ENCODE data around the gene SIX3.

The SIX3 gene

GRCh38 chr2:44941551-44942234 is at the start of gene SIX3:
Gene SIX3, plus strand, starts transcription at chr2:44941702. Its CDS starts 403 bp downstream, at chr2:44942105.
- DNase-seq = peak; percentile 22

- no peak for DNase-seq
Measured at GRCh38 chr2:44894058-44894457, 47.4 kb upstream of the SIX3 start.

- no peak for DNase-seq
Measured at GRCh38 chr2:44895061-44895460, 46.4 kb upstream of the SIX3 start.

- DNase-seq = no peak
Measured at GRCh38 chr2:44897406-44897805, 44.1 kb upstream of the SIX3 start.

GRCh38 chr2:44902217-44903137 is 39.0 kb upstream of the SIX3 start:
- no peak for DNase-seq

GRCh38 chr2:44904578-44904977 is 36.9 kb upstream of the SIX3 start:
- no peak for DNase-seq

- no peak for DNase-seq
Measured at GRCh38 chr2:44906972-44907371, 34.5 kb upstream of the SIX3 start.

GRCh38 chr2:44909831-44910230 is 31.7 kb upstream of the SIX3 start:
- DNase-seq = no peak

GRCh38 chr2:44912660-44913059 is 28.8 kb upstream of the SIX3 start:
- DNase-seq = no peak

- DNase-seq = no peak
Measured at GRCh38 chr2:44916291-44916690, 25.2 kb upstream of the SIX3 start.

- no peak for DNase-seq
Measured at GRCh38 chr2:44918095-44918775, 23.3 kb upstream of the SIX3 start.

- no peak for DNase-seq
Measured at GRCh38 chr2:44920751-44921150, 20.8 kb upstream of the SIX3 start.

GRCh38 chr2:44922776-44923175 is 18.7 kb upstream of the SIX3 start:
- DNase-seq = no peak

- DNase-seq = no peak
Measured at GRCh38 chr2:44925561-44926136, 15.9 kb upstream of the SIX3 start.

- no peak for DNase-seq
Measured at GRCh38 chr2:44926957-44927356, 14.5 kb upstream of the SIX3 start.

- no peak for DNase-seq
Measured at GRCh38 chr2:44927985-44928482, 13.5 kb upstream of the SIX3 start.

- DNase-seq = no peak
Measured at GRCh38 chr2:44928483-44929158, 12.9 kb upstream of the SIX3 start.

- no peak for DNase-seq
Measured at GRCh38 chr2:44929159-44929734, 12.3 kb upstream of the SIX3 start.

GRCh38 chr2:44929735-44930273 is 11.7 kb upstream of the SIX3 start:
- DNase-seq = no peak

- no peak for DNase-seq
Measured at GRCh38 chr2:44930274-44931197, 11.0 kb upstream of the SIX3 start.

All from NCI-H345 (cell line).